ENCODE measurements around the gene ACSF3.
"Not testable (repeated sequence)": the region's sequence is repeated elsewhere in the genome, so short reads cannot be mapped to it uniquely, and the experiment has no call there.

The ACSF3 gene

GRCh38 chr16:89175280-89176146, 81.9 kb downstream of the ACSF3 start:
- H3K4me3 Mint-ChIP-seq = no peak overlapping the region
- H3K36me3 Mint-ChIP-seq (ENCODE audit: low read depth) = no peaks in the 10 kb centered on the region
- H3K27me3 Mint-ChIP-seq = peaks cover 60% of the 10 kb centered on the region
- H3K4me1 Mint-ChIP-seq (ENCODE audit: low read depth) = peaks cover 6% of the 10 kb centered on the region
- H3K27ac Mint-ChIP-seq = no peak overlapping the region
- intact Hi-C loops (cut with micrococcal nuclease) = no loop called here
- no peaks in the 10 kb centered on the region for H3K9me3 Mint-ChIP-seq

- H3K36me3 Mint-ChIP-seq (ENCODE audit: low read depth) = no peaks in the 10 kb centered on the region
- H3K9me3 Mint-ChIP-seq = no peaks in the 10 kb centered on the region
- intact Hi-C loops (cut with micrococcal nuclease) = no loop called here
- H3K4me1 Mint-ChIP-seq (ENCODE audit: low read depth) = no peaks in the 10 kb centered on the region
- H3K27me3 Mint-ChIP-seq = peaks cover 59% of the 10 kb centered on the region
- no peak overlapping the region for H3K4me3 Mint-ChIP-seq
- H3K27ac Mint-ChIP-seq = no peak overlapping the region
Observed at GRCh38 chr16:89176147-89176690, 82.6 kb downstream of the ACSF3 start.

- no peak overlapping the region for H3K27ac Mint-ChIP-seq
- no peak overlapping the region for H3K4me3 Mint-ChIP-seq
- H3K27me3 Mint-ChIP-seq = peaks cover 62% of the 10 kb centered on the region
- intact Hi-C loops (cut with micrococcal nuclease) = no loop called here
- H3K4me1 Mint-ChIP-seq (ENCODE audit: low read depth) = no peaks in the 10 kb centered on the region
- no peaks in the 10 kb centered on the region for H3K9me3 Mint-ChIP-seq
- no peaks in the 10 kb centered on the region for H3K36me3 Mint-ChIP-seq (ENCODE audit: low read depth)
Observed at GRCh38 chr16:89176717-89177116, 83.1 kb downstream of the ACSF3 start.

GRCh38 chr16:89177501-89177900, 83.8 kb downstream of the ACSF3 start:
- H3K9me3 Mint-ChIP-seq = no peaks in the 10 kb centered on the region
- peaks cover 55% of the 10 kb centered on the region for H3K27me3 Mint-ChIP-seq
- no peak overlapping the region for H3K4me3 Mint-ChIP-seq
- intact Hi-C loops (cut with micrococcal nuclease) = no loop called here
- H3K36me3 Mint-ChIP-seq (ENCODE audit: low read depth) = no peaks in the 10 kb centered on the region
- no peak overlapping the region for H3K27ac Mint-ChIP-seq
- no peaks in the 10 kb centered on the region for H3K4me1 Mint-ChIP-seq (ENCODE audit: low read depth)

GRCh38 chr16:89178453-89179147, 84.9 kb downstream of the ACSF3 start:
- H3K36me3 Mint-ChIP-seq (ENCODE audit: low read depth) = no peaks in the 10 kb centered on the region

GRCh38 chr16:89179148-89179484, 85.5 kb downstream of the ACSF3 start:
- Mint-ChIP-seq H3K36me3 (ENCODE audit: low read depth) (no peaks in the 10 kb centered on the region), H3K4me3 (no peak overlapping the region), H3K27me3 (peaks cover 55% of the 10 kb centered on the region), H3K4me1 (ENCODE audit: low read depth) (no peaks in the 10 kb centered on the region), H3K9me3 (no peaks in the 10 kb centered on the region), H3K27ac (no peak overlapping the region)
- intact Hi-C loops (cut with micrococcal nuclease) = no loop called here

More at GRCh38 chr16:89178453-89179147, 84.9 kb downstream of the ACSF3 start:
- intact Hi-C loops (cut with micrococcal nuclease) = no loop called here
- Mint-ChIP-seq H3K27me3 (peaks cover 55% of the 10 kb centered on the region), H3K9me3 (no peaks in the 10 kb centered on the region), H3K4me3 (no peak overlapping the region), H3K27ac (no peak overlapping the region), H3K4me1 (ENCODE audit: low read depth) (no peaks in the 10 kb centered on the region)

- Mint-ChIP-seq H3K27me3 (peaks cover 54% of the 10 kb centered on the region), H3K4me3 (no peak overlapping the region), H3K27ac (no peak overlapping the region), H3K36me3 (ENCODE audit: low read depth) (no peaks in the 10 kb centered on the region), H3K4me1 (ENCODE audit: low read depth) (no peaks in the 10 kb centered on the region), H3K9me3 (no peaks in the 10 kb centered on the region)
- intact Hi-C loops (cut with micrococcal nuclease) = no loop called here
Observed at GRCh38 chr16:89179656-89180315, 86.1 kb downstream of the ACSF3 start.

GRCh38 chr16:89183463-89183862, 89.8 kb downstream of the ACSF3 start:
- intact Hi-C loops (cut with micrococcal nuclease) = no loop called here
- H3K36me3 Mint-ChIP-seq (ENCODE audit: low read depth) = no peaks in the 10 kb centered on the region
- no peak overlapping the region for H3K27ac Mint-ChIP-seq
- no peaks in the 10 kb centered on the region for H3K9me3 Mint-ChIP-seq
- H3K27me3 Mint-ChIP-seq = peaks cover 49% of the 10 kb centered on the region
- no peak overlapping the region for H3K4me3 Mint-ChIP-seq
- no peaks in the 10 kb centered on the region for H3K4me1 Mint-ChIP-seq (ENCODE audit: low read depth)

GRCh38 chr16:89183975-89184676, 90.5 kb downstream of the ACSF3 start:
- Mint-ChIP-seq H3K36me3 (ENCODE audit: low read depth) (no peaks in the 10 kb centered on the region), H3K27me3 (peaks cover 53% of the 10 kb centered on the region), H3K9me3 (no peaks in the 10 kb centered on the region), H3K4me3 (no peak overlapping the region), H3K27ac (no peak overlapping the region), H3K4me1 (ENCODE audit: low read depth) (no peaks in the 10 kb centered on the region)
- intact Hi-C loops (cut with micrococcal nuclease) = no loop called here

- Mint-ChIP-seq H3K27me3 (peaks cover 52% of the 10 kb centered on the region), H3K36me3 (ENCODE audit: low read depth) (no peaks in the 10 kb centered on the region), H3K4me1 (ENCODE audit: low read depth) (no peaks in the 10 kb centered on the region), H3K27ac (no peak overlapping the region), H3K9me3 (no peaks in the 10 kb centered on the region), H3K4me3 (no peak overlapping the region)
- intact Hi-C loops (cut with micrococcal nuclease) = no loop called here
Observed at GRCh38 chr16:89184677-89184932, 91.0 kb downstream of the ACSF3 start.

- H3K9me3 Mint-ChIP-seq = no peaks in the 10 kb centered on the region
- intact Hi-C loops (cut with micrococcal nuclease) = no loop called here
- no peak overlapping the region for H3K4me3 Mint-ChIP-seq
- H3K36me3 Mint-ChIP-seq (ENCODE audit: low read depth) = no peaks in the 10 kb centered on the region
- H3K4me1 Mint-ChIP-seq (ENCODE audit: low read depth) = no peaks in the 10 kb centered on the region
- H3K27me3 Mint-ChIP-seq = peaks cover 53% of the 10 kb centered on the region
- H3K27ac Mint-ChIP-seq = no peak overlapping the region
Observed at GRCh38 chr16:89184933-89185794, 91.5 kb downstream of the ACSF3 start.

GRCh38 chr16:89185887-89186592, 92.4 kb downstream of the ACSF3 start:
- intact Hi-C loops (cut with micrococcal nuclease); H3K4me3 Mint-ChIP-seq; H3K36me3 Mint-ChIP-seq (ENCODE audit: low read depth); H3K9me3 Mint-ChIP-seq; H3K4me1 Mint-ChIP-seq (ENCODE audit: low read depth); H3K27ac Mint-ChIP-seq: not testable (repeated sequence)
- peaks cover 52% of the 10 kb centered on the region for H3K27me3 Mint-ChIP-seq

GRCh38 chr16:89186593-89187031, 93.0 kb downstream of the ACSF3 start:
- H3K9me3 Mint-ChIP-seq; intact Hi-C loops (cut with micrococcal nuclease); H3K36me3 Mint-ChIP-seq (ENCODE audit: low read depth); H3K4me3 Mint-ChIP-seq; H3K27ac Mint-ChIP-seq; H3K4me1 Mint-ChIP-seq (ENCODE audit: low read depth): not testable (repeated sequence)
- H3K27me3 Mint-ChIP-seq = peaks cover 51% of the 10 kb centered on the region
